ENCODE results near the gene SDCBP2.

Gene SDCBP2

DNA sequence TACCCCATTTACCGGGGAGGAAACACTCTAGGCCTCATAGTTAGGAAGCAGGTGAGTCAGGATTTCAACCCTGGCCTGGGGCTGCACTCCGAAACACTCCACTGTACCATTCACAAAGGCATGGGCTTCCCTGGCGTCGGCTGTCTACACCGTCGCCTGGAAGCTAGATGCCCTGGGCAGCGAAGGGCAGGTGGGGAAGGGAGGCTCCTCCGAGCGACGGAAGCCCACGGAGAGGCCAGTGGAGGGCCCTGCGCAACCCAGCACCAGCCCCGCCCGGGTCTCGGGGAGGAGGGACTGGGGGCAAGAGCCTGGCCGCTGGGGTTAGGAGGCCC, 16.1 kb downstream of the SDCBP2 start:
- no peak for DNase-seq (ENCODE audit: low read depth)

DNA sequence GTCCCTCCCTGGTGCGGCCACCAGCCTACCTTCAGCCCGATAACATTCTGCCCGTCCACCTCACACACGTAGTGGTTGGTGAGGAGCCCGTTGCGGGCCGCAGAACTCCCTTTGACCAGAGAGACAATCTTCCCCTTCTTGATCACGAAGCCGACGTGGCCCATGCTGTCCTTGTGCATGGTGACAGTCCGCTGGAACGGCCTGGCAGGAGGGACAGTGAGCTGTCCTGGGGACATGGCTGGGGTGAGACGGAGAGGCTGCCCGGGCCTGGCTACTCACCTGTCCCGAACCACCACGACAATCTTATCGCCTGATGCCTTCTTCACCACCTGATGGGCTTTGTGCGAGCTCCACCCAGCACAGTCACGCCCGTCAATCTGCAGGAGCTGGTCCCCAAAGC, 16.6 kb downstream of the SDCBP2 start:
- no peak for DNase-seq (ENCODE audit: low read depth)

DNA sequence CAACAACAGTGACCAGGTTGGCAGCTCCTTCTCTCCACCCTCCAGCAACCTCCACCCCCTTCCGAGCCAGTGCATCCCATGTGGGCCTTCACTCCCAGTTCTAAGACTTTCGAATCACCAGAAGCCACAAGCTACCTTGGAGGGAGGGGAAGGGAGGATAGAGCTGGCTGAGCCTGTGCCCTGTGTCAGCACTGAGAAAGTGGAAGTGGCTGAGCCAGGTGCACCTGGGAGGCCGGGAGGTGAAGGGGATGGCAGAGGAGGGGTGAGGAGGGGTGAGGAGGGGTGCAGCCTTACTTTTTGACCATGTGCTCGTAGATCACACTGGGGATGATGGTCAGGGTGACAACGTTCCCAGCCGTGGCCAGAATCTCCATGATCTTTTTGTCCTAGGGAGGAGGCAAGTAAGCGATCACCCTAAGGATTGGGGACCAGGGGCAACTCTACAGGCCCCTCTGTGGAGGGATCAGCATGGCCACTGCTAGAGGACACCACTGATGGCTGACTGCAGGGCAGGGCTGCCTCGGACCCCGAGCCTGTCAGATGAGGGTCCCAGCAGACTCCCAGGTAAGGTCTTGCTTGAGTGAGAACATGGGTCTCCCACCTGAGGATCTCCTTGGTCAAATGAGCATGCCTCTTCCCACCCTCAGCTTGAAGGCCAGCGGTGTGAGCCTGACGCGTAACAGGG, 18.3 kb downstream of the SDCBP2 start:
- DNase-seq (ENCODE audit: low read depth), result no peak

DNA sequence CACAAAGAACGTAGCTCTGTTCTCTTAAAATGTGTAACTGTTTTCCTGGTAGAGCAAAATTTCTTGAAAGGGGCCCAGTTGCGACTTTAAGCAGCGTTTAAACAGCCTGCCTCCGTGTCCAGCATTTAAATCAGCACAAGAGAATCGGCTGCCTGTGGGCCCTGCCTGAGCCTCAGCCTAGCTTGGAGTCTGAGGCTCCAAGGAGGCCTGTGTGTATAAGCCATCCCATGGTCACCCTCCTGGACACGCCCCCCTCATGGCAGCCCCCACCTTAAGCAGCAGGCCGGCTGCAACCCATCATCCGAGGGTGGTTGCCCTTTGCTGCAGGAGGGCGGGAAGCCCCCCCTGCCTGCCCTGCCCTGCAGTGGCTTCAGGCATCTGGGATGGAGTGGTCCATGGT, 18.9 kb downstream of the SDCBP2 start:
- DNase-seq (ENCODE audit: low read depth), result no peak

DNA sequence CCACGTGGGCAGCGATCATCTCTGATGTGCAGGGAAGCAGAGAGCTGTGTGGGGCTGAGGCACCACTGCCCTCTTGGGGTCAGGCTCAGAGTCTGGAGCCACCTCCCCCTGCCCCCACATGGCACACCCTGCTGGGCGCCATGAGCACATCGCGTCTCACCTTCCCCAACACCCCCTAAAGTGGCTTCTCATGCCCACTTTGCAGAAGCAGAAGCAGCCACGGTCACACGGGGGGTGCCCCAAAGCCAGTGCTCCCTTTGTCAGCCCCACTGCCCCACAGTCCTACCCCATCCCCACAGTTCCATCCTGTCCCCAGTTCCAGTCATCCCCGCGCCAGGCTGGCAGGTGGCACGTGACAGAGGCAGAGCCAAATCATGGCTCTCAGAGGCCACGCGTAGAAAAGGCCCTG, 19.5 kb downstream of the SDCBP2 start:
- no peak for DNase-seq (ENCODE audit: low read depth)

DNA sequence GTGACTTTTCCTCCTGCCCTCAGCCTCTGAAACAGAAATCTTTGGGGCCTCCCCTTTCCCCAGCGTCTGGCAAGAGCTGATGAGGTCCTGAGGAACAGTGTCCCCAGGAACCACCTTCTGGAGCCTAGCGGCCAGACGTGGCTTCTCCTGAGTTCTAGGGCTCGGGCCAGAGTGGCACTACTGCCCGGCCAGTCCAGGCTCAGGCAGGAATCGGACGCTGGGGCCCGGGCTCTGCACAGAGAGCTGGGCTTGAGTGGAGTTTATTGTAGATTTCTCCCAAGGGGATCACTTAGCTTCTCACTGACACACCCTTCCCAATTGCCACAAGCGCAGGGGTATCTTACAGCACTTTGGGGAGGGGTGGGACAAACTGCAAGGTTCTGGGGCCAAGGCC, 20.2 kb downstream of the SDCBP2 start:
- DNase-seq (ENCODE audit: low read depth), result no peak

DNA sequence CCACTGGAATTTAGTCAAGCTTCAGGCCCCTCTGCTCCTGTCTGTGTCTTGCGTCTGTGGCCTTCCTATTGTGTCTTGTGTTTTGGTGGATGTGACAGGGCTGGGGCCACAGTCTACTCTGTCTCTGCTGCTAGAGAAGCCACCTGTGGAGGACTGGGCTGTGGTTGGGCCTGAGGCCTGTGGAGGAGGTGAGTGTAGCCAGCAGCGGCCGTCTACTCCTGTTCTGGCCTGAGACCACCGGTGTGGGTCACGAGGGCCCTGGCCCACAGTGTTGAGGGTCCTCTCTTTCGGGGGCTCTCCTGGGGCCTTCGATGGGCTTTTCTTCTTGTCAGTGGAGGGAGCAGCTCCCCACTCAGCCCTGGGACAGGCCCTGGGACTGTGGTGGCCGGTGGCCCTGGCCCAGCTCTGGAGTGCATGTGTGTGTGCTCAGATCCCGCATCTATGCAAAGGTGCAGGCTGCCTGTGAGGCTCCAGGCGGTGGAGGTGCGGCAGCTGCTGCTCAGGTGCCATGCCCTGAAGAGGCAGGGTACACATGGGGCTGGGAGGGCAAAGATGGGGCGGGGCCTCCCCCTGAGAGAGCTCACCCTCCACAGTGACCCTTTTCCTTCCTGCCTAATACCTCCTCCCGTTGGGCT, 20.8 kb downstream of the SDCBP2 start:
- DNase-seq (ENCODE audit: low read depth), result no peak

DNA sequence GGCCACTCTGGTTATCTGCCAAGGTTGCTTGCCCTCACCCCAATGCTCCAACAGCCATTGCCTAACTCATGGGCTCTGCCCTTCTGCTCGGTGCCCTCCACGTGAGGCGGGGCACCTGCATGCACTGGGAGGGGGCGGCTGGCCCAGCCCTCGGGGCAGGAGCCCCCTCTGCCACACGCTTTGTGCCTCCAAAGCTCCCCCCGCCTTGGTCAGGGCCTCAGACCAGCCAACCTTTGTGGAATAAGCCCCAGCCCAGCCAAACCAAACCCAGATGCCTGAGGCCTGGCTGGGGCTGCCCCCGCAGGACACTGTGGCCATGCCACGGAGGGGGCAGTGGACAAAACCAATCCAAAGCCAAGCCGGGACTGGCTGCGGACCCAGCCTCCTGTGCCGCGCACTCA, 21.4 kb downstream of the SDCBP2 start:
- DNase-seq (ENCODE audit: low read depth), result no peak

DNA sequence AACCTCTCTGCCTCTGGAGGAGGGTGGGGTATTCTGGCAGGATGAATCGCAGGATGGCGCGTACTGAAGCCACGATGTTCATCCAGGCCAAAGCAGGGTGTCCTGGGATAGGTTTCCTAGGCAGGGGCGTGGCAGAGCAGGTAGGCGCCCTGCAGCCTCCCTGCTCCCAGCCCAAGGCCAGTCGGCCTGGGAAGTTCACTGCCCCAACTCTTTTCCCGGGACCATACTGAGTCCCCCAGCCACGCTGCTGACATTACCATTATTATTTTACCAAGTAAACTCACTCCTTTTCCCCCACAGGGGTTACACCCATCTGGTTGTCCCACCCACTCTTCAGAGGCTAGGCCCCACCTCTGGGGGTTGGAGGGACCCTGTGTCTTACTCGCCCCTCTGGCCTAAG, 21.8 kb downstream of the SDCBP2 start:
- DNase-seq (ENCODE audit: low read depth), result no peak

DNA sequence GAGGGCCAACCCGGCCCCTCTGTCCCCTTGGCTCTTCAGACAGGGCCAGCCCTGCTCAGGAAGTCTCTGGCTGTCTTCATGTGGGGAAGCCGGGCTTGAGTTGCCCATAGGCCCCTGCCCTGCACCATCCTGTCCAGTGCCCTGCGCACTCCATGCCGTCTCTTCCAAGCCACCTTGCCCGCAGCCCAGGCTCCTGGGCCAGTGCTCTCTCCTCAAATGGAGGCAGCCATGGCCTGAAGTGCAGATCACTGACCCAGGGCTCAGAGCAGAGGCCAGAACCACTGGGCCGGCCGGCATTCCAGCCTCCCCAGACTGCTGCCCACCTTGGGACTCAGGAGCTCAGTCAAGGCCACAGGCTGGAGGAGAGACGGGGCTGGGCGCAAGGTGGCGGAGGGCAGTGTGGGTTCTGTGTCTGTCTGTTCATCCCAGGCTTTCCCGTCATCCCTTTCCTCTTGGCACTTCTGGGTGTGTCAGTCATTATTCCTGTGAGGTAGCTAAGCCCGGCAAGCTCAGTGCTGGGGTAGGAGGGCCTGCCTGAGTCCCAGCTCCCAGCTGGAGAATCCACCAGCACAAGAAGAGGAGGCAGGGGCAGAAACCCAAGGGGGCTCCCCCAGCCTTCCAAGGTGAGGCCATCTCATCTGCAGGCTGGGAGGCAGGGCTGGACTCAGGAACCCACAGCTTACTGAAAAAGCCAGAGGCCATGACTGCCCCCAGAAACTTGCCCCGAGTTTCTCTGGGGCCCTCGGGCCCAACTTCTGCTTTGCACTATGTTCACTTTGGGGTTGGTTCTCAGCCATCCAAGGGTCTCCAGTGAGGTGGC, 22.4 kb downstream of the SDCBP2 start:
- no peak for DNase-seq (ENCODE audit: low read depth)

DNA sequence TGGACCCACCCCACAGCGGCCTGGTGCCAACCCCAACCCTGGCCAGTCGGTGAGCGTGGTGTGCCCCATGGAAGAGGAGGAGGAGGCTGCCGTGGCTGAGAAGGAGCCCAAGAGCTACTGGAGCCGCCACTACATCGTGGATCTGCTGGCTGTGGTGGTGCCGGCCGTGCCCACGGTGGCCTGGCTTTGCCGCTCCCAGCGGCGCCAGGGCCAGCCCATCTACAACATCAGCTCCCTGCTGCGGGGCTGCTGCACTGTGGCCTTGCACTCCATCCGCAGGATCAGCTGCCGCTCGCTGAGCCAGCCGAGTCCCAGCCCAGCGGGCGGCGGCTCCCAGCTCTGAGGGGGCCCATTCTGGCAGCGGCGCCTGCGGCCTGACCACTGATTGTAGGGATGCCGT, 23.2 kb downstream of the SDCBP2 start:
- no peak for DNase-seq (ENCODE audit: low read depth)

DNA sequence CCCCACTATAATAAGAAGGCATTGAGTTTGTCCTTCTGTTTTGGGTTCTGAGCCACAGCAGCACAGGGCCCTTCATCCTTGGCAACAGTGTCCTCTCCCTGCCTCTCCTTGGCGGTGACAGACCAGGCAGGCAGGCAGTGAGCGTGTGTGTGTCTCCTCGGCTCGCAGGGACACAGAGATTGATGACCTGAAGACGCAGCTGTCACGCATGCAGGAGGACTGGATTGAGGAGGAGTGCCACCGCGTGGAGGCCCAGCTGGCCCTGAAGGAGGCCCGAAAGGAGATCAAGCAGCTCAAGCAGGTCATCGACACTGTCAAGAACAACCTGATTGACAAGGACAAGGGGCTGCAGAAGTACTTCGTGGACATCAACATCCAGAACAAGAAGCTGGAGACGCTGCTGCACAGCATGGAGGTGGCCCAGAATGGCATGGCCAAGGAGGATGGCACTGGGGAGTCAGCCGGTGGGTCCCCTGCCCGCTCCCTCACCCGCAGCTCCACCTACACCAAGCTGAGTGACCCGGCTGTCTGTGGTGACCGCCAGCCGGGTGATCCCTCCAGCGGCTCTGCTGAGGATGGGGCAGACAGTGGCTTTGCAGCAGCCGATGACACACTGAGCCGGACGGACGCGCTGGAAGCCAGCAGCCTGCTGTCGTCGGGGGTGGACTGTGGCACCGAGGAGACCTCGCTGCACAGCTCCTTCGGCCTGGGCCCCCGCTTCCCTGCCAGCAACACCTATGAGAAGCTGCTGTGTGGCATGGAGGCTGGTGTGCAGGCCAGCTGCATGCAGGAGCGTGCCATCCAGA, 24.0 kb downstream of the SDCBP2 start:
- no peak for DNase-seq (ENCODE audit: low read depth)

DNA sequence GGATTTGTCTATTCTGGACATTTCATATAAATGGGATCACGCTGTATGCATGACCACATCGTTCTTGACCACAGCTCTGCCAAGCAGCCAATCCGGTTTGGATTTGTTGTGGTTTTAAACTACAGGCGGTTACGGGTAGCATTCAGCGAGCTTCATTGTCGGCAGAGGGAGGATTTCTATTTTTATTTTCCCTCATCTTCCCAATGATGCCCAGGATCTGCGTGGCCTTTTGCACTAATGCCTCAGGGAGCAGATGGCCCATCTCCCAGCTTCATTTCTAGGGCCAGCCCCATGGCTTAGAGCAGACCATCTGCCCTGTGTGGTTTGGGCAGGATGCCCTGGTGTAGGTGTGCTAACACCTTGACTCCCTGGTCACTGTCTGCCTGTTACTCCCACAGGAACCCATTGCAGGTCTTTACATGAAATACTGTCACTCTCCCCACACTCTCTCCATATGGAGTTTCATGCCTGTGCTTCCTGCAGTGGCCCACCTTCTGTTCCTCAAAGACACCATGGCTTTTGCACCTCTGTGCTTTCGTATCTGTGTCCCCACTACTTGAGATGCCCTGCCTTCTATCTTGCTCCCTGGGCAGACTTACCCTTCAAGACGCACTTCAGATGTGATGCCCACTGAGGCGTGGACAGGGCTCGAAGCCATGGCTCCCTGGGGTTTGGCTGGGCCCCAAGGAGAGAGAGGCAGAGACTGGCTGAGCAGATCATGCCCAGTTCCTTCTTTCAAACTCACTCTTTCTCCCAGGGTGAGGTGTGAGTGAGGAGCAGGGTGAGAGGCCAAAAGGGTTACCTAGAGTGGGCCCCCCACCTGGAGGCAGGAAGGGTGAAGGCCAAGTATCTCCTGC, 26.0 kb downstream of the SDCBP2 start:
- DNase-seq (ENCODE audit: low read depth), result peak; percentile 11

DNA sequence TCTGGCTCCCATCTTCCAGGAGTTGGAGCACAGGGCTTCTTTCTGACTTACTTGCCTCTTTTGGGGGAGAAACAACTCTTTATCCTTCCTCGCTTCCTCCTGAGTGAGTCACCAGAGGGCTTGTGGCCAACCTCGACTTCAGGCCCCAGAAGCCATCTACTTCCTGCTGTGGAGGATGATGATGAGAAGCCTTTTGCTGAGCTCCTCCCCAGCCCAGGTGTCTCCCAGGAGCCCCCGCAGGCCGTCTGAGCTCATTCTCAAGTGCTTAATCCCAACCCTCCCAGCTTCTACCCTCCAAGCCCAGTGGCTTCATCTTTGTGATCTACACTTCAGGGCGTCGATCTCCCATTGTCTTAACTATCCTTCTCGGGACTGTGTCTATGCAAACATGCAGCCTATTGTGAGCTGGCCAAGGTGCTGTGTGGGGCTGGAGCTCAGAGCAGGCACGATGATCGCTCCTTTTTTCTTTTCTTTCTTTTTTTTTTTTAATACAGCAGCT, 27.9 kb downstream of the SDCBP2 start:
- peak; percentile 81 for DNase-seq (ENCODE audit: low read depth)

DNA sequence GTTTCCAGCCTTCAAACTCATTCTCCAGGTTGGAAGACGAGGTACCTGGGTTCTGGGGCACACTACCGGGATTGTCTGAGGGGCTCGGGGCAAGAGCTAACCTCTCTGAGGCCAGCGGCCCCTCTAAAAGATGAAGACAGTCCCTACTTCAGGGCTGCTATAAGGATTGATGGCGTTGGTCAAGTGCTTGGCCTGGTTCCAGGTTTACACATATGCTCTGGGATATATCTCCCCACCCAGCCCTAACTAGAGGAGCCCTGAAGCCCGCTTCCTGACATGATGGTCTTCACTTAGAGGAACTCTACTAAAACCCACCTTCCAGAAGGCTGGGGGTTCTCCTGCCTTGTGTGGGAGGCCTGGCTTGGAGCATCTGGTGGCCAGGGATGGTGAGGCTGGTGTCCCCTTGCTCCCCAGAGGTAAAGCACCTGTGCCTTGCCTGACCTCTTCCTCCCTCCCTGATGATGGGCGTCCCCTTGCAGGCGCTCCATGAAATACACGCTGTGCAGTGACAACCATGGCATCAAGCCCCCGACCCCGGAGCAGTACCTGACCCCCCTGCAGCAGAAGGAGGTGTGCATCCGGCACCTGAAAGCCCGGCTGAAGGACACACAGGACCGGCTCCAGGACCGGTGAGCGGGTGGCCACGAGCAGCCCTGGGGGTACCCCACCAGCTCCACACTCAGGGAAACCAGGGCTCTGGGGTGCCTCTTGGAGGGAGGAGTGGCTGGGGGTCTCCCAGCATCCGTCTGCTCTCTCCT, 28.7 kb downstream of the SDCBP2 start:
- no peak for DNase-seq (ENCODE audit: low read depth)

DNA sequence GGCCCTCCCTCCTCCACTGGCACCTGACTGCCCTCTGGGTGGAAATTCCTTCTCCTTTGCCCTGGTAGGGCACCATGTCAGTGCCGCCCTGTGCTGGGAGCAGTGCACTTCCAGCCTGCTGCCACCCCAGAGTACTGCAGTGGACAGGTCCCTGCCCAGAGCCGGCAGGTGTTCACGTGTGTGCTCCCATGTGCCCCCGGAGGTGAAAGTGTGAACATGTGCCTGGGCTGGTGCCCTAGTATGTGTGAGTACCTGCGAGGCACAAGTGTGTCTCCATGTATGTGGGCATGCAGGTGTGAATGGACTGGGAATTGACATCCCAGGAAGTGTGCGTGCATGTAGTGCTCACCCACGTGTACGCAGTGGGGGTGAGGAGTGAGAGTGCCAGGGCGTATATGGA, 29.4 kb downstream of the SDCBP2 start:
- DNase-seq (ENCODE audit: low read depth), result peak; percentile 37

DNA sequence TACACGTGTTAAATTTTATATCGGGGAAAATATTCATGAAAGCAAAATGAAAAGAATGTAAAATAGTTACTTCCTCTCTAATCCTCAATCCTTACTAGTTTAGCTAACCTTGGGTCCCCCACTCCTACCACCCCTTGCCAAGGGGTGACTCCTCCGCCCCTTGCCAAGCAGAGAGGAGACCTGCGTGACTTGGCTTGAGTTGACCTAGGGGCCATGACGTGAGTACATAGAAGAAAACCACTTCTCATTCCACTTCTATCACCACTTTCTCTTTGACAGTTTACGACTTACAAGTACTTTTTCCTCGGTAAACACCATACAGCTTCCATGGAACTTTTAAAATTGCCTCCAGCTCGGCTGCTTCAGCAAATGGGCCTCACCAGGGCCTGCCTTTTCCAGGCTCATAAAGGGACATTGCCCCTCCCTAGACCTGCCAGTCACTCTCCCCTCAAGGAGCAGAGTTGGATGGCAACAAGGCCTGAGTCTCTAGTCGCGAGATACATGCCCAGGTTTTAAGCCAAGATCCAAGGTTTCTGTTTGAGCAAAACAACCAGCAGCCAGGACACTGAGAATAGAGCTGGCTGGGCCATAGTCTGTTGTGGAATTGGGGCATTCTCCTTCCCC, 29.9 kb downstream of the SDCBP2 start:
- DNase-seq (ENCODE audit: low read depth), result no peak

DNA sequence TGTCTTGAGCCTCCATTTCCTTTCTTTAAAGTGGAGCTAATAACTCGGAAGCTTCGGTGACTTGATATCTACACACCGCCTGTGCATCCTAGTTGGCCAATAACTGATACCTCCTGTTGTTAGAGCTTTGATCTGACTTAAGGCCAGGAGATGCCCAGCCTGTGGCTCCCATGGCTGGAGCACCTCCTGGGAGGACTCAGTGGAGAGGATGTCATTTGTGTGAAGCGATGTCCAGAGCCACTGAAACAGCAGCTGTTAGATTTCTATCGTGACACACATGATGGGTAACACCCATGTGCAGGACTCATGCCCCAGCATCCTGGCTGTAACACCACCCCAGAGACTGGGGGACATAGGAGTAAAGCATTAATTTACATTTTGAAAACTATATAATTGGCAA, 30.8 kb downstream of the SDCBP2 start:
- DNase-seq (ENCODE audit: low read depth), result no peak

DNA sequence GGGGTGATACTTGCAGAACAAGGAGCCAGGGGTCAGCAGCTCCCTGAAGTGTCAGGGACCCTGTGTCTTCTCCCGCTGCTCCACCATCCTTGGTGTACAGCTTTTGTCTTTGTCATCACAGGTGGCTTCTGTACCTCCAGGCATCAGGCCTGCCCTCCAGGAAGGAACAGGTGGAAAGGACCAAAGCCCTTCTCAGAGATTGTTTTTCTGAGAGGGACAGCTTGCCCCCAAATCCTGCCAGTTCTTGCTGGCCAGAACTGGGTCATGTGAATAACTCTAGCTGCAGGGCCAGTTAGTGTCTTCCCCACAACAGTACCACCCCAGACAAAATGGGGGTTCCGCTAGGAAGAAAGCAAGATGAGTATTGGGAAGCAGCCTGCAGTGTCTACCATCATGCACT, 31.5 kb downstream of the SDCBP2 start:
- no peak for DNase-seq (ENCODE audit: low read depth)

DNA sequence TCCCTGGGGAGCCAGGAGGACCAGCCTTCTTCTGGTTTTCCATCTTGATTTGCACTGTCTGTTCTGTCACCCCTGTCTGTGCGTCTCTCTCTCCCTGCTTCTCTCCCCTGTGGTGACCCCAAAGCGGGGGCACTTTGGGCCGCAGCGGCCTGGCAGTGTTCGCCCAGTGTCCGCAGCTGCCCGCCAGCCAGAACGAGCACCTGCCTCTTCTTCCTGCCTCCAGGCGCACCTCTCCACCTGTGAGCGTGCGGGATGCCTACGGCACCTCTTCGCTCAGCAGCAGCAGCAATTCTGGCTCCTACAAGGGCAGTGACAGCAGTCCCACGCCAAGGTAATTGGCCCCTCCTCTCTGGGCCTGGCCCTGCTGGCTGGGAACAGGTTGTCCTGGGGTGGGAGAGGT, 32.0 kb downstream of the SDCBP2 start:
- no peak for DNase-seq (ENCODE audit: low read depth)
